Sigmoid colon (tissue), 4 donors: Measurements from ENCODE around the gene MESD.

Experiments
- EP300 ChIP-seq, 4 donors: sonication (generic); formaldehyde crosslinking; IDR thresholded peaks; one replicate each; pipeline ENCODE4 v1.6.1; 2017; ENCODE audit warnings: antibody characterized with exemption in 4 of 4
- POLR2AphosphoS5 ChIP-seq, 4 donors: sonication (generic); formaldehyde crosslinking; IDR thresholded peaks; one replicate each; pipeline ENCODE4 v1.6.1; 2017; ENCODE audit warnings: antibody characterized with exemption in 4 of 4

GRCh38 chr15:80992006-80992405 is 2.4 kb upstream of the MESD start:
- TF ChIP-seq POLR2AphosphoS5 (IDR thresholded peaks at IDR 0.05) (no peak), EP300 (IDR thresholded peaks at IDR 0.05) (no peak)
